A673 (cell line): Measurements from ENCODE around the gene LBH. TPM values are rescaled to one million over a fixed set of nuclear protein-coding genes. Genes with fewer than 3 reads are reported as not detected.
A peak's percentile ranks its signal among the peaks of the same experiment; 100 is the strongest.

Experiments used
- Bru-seq: library from RNA; stranded (reverse); fragments of 400-500 nt; gene quantifications from one replicate; lab custom pipeline; 2021; lab: Mats Ljungman, UMichigan
- BruChase-seq, 2 experiments: library from RNA; stranded (reverse); fragments of 400-500 nt; gene quantifications; one replicate each; lab custom pipeline; 2021; lab: Mats Ljungman, UMichigan
- BruUV-seq: library from RNA; stranded (reverse); fragments of 400-500 nt; replicated peaks from 2 replicates; lab custom pipeline; 2021; lab: Mats Ljungman, UMichigan
- CTCF ChIA-PET: fragments of 300-600 bp; sonication (Branson Sonifier 250); formaldehyde crosslinking; loops from one replicate; lab custom pipeline; 2022; ENCODE audit warnings: antibody characterized with exemption; lab: Charles Lee
- POLR2A ChIA-PET: fragments of 300-600 bp; sonication (Branson Sonifier 250); formaldehyde crosslinking; loops from one replicate; lab custom pipeline; 2022; ENCODE audit warnings: antibody characterized with exemption; ENCODE audit not compliant: low non-redundant PET; lab: Charles Lee
- DNase-seq: peaks from one replicate; pipeline ENCODE4 v3.0.0-alpha.2; 2015; ENCODE audit warnings: low spot score
- H3K27ac ChIP-seq: fragments of 200-600 bp; sonication (generic); 2 replicates; pipeline ENCODE4 v1.5.1; 2016; ENCODE audit warnings: mixed run types, low read depth, mild to moderate bottlenecking, mixed read lengths, antibody characterized with exemption, low read length; ENCODE audit not compliant: poor library complexity, severe bottlenecking
- H3K27me3 ChIP-seq: fragments of 200-600 bp; sonication (generic); replicated peaks from 2 replicates; pipeline ENCODE4 v1.6.1; 2017; ENCODE audit warnings: mixed run types, low read depth, mild to moderate bottlenecking, mixed read lengths, antibody characterized with exemption, low read length; ENCODE audit not compliant: insufficient read depth, poor library complexity
- H3K36me3 ChIP-seq: fragments of 200-600 bp; sonication (generic); 2 replicates; pipeline ENCODE4 v1.6.1; 2016; ENCODE audit warnings: mixed run types, mild to moderate bottlenecking, mixed read lengths, antibody characterized with exemption, low read length; ENCODE audit not compliant: insufficient read depth, poor library complexity, severe bottlenecking
- H3K4me1 ChIP-seq: fragments of 200-600 bp; sonication (generic); 2 replicates; pipeline ENCODE4 v1.6.1; 2017; ENCODE audit warnings: mixed run types, mild to moderate bottlenecking, mixed read lengths, antibody characterized with exemption, low read length; ENCODE audit not compliant: insufficient read depth, poor library complexity, severe bottlenecking
- H3K4me3 ChIP-seq: fragments of 200-600 bp; sonication (generic); 2 replicates; pipeline ENCODE4 v1.5.1; 2016; ENCODE audit warnings: low read depth, mixed run types, mild to moderate bottlenecking, mixed read lengths, low read length; ENCODE audit not compliant: poor library complexity, severe bottlenecking
- H3K9me3 ChIP-seq: fragments of 200-600 bp; sonication (generic); 2 replicates; pipeline ENCODE4 v1.6.1; 2016; ENCODE audit warnings: mixed run types, low read depth, mild to moderate bottlenecking, mixed read lengths, antibody characterized with exemption, low read length; ENCODE audit not compliant: poor library complexity, severe bottlenecking
- EZH2 ChIP-seq: fragments of 200-600 bp; sonication (generic); IDR thresholded peaks from 2 replicates; pipeline ENCODE4 v1.6.1; 2017; ENCODE audit warnings: borderline replicate concordance, low read depth, mild to moderate bottlenecking, mixed read lengths, antibody characterized with exemption, low read length; ENCODE audit not compliant: poor library complexity, severe bottlenecking
- intact Hi-C: fragments of 100-400 bp; cut with micrococcal nuclease; formaldehyde crosslinking; loops from one replicate; pipeline ENCODE4 v1.10.0; 2022; ENCODE audit not compliant: unreplicated experiment
- long read RNA-seq: library from polyadenylated mRNA; stranded (forward); transcript quantifications from one replicate; pipeline ENCODE4 v2.0.0, GENCODE V29; 2022
- total RNA-seq: library from RNA; stranded (reverse); gene quantifications from 2 replicates; pipeline ENCODE4 v1.2.3, GENCODE V29; 2021
- TF ChIP-seq, protein P1 (sequence below): fragments of 300-800, 200-600 bp; sonication (generic); conservative IDR thresholded peaks from 2 replicates; pipeline ENCODE4 v1.5.1; 2017; ENCODE audit warnings: low read depth, mild to moderate bottlenecking, antibody characterized with exemption, low read length, moderate library complexity, mixed read lengths

Gene LBH
- total RNA-seq: 114 and 140 TPM in 2 replicates
- percentile 79 among the genes with signal in this experiment for Bru-seq, nascent RNA
- BruChase-seq, experiment 1, labeled RNA remaining after a 2-hour chase: percentile 73 among the genes with signal in this experiment
- percentile 79 among the genes with signal in this experiment for BruChase-seq, experiment 2, labeled RNA remaining after a 6-hour chase
- long read RNA-seq, transcript LBH-201 (3 exons, 3,095 nt): major isoform, 139 of 189 reads
- long read RNA-seq, partial matches to known transcripts: 1 of 189 reads
- long read RNA-seq, other reads (novel, unspliced or antisense): 47 of 189 reads

DNA sequence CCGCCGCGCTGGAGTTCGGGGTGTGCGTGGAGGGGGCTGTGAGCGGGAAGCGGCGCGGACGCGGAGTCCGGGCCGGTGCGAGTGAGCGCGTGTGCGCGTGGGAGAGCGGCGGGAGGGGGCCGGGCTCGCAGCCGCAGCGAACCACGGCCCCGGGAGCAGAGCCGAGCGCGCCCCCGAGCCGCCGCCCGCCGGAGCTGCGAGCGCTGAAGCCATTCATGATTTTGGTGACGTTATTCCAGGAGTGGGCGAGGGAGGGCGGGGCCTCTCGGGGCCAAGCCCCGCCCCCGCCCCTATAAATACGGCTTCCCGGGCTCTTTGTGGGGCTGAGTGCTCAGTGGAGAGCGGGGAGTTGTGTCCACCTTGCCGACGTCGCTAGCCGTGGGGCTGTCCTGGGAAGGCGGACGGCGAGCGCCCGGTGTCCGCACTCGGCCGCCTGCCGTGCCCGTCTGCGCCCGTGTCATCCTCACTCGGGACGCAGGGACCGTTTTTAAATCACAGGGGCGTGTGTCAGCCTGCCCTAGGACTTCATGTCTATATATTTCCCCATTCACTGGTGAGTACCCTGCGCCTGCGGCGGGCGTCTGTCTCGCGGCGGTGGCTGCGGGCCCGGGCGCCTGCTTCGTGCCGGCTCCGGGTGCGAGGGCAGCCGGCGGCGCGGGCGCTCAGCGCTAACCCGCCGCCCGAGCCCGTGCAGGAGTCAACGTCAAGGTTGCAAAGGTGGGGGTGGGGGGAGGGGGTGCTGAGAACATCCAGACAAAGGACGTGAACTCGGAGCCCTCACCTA is at the start of gene LBH:
LBH (plus strand) TSS at position 323 of the 784 bp plus-strand sequence; CDS start at position 528, 205 bp downstream.
- TF ChIP-seq, protein P1, sequence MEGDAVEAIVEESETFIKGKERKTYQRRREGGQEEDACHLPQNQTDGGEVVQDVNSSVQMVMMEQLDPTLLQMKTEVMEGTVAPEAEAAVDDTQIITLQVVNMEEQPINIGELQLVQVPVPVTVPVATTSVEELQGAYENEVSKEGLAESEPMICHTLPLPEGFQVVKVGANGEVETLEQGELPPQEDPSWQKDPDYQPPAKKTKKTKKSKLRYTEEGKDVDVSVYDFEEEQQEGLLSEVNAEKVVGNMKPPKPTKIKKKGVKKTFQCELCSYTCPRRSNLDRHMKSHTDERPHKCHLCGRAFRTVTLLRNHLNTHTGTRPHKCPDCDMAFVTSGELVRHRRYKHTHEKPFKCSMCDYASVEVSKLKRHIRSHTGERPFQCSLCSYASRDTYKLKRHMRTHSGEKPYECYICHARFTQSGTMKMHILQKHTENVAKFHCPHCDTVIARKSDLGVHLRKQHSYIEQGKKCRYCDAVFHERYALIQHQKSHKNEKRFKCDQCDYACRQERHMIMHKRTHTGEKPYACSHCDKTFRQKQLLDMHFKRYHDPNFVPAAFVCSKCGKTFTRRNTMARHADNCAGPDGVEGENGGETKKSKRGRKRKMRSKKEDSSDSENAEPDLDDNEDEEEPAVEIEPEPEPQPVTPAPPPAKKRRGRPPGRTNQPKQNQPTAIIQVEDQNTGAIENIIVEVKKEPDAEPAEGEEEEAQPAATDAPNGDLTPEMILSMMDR: no peak
- BruUV-seq: no TSS peak
- no peaks in the 10 kb centered on the region for H3K27me3 ChIP-seq
- intact Hi-C loops: loop anchor here (10.0 kb wide), 1 partner anchor 213 kb away; the partner anchor contains the start of gene LCLAT1
- CTCF ChIA-PET: interaction anchor here (1.1 to 1.9 kb wide), 3 partner anchors 8 to 480 kb away, joined by 3 to 18 read pairs (median 5); no protein-coding TSS in a partner anchor
- peak within 1 kb of the TSS; percentile 85 for H3K27ac ChIP-seq
- peaks cover 26% of the 10 kb centered on the region for H3K36me3 ChIP-seq
- POLR2A ChIA-PET: interaction anchor here (0.6 kb wide), 4 partner anchors 17 to 517 kb away, joined by 3 to 6 read pairs (median 5); no protein-coding TSS in a partner anchor
- peak; percentile 92 for DNase-seq
- H3K4me3 ChIP-seq: peak within 1 kb of the TSS; percentile 81
- no peaks in the 10 kb centered on the region for H3K9me3 ChIP-seq
- peaks cover 14% of the 10 kb centered on the region for H3K4me1 ChIP-seq

DNA sequence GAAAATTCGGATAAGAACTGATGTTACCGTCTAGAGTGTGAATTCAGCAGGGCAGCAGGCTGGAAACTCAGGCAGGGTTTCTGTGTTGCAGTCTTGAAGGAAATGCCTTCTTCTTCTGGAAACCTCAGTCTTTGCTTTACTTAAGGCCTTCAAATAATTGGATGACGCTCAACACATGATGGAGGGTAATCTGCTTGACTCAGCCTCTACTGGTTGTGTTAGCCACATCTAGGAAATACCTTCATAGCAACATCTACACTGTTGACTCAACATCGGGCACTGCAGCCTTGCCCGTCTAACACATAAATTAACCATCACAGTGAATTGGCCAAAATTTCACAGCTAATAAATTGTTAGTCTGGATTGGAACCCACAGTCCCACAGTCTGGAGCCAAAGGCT is 47.3 kb upstream of the LBH start:
- ChIA-PET CTCF (no interaction called here), POLR2A (no interaction called here)
- BruUV-seq: no TSS peak
- no peak overlapping the region for H3K4me3 ChIP-seq
- no peak for TF ChIP-seq EZH2
- TF ChIP-seq, protein P1: no peak
- no peaks in the 10 kb centered on the region for H3K27me3 ChIP-seq
- H3K4me1 ChIP-seq: no peaks in the 10 kb centered on the region
- no peak for DNase-seq
- H3K27ac ChIP-seq: no peak overlapping the region
- intact Hi-C loops: no loop called here
- H3K9me3 ChIP-seq: no peaks in the 10 kb centered on the region
- no peaks in the 10 kb centered on the region for H3K36me3 ChIP-seq

DNA sequence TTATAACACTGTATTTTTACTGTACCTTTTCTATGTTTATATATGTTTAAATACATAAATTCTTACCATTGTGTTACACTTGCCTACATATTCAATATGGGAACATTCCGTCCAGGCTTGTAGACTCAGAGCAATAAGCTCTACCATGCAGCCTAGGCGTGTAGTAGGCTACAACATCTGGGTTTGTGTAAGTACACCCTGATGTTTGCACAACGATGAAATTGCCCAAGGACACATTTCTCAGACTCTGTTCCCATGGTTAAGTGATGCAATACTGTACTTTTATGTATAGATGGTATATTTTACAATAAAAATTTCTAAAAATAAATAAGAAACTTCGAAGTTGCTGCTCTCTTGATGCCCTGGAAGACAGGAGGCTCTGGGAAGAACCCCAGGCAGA is 46.2 kb upstream of the LBH start:
- BruUV-seq: no TSS peak
- no peaks in the 10 kb centered on the region for H3K27me3 ChIP-seq
- intact Hi-C loops: no loop called here
- H3K36me3 ChIP-seq: no peaks in the 10 kb centered on the region
- no peaks in the 10 kb centered on the region for H3K4me1 ChIP-seq
- H3K9me3 ChIP-seq: no peaks in the 10 kb centered on the region
- no peak for TF ChIP-seq EZH2
- TF ChIP-seq, protein P1: no peak
- ChIA-PET POLR2A (no interaction called here), CTCF (no interaction called here)
- H3K4me3 ChIP-seq: no peak overlapping the region
- no peak overlapping the region for H3K27ac ChIP-seq
- no peak for DNase-seq
